ENCODE results near the gene PACSIN3.

GRCh38 chr11:47178316-47178715, 7.9 kb downstream of the PACSIN3 start:
- no peak for TF ChIP-seq JUN (IDR thresholded peaks at IDR 0.05; ENCODE audit: borderline replicate concordance, insufficient read depth, insufficient read length, low read depth)
- TF ChIP-seq, protein P1, sequence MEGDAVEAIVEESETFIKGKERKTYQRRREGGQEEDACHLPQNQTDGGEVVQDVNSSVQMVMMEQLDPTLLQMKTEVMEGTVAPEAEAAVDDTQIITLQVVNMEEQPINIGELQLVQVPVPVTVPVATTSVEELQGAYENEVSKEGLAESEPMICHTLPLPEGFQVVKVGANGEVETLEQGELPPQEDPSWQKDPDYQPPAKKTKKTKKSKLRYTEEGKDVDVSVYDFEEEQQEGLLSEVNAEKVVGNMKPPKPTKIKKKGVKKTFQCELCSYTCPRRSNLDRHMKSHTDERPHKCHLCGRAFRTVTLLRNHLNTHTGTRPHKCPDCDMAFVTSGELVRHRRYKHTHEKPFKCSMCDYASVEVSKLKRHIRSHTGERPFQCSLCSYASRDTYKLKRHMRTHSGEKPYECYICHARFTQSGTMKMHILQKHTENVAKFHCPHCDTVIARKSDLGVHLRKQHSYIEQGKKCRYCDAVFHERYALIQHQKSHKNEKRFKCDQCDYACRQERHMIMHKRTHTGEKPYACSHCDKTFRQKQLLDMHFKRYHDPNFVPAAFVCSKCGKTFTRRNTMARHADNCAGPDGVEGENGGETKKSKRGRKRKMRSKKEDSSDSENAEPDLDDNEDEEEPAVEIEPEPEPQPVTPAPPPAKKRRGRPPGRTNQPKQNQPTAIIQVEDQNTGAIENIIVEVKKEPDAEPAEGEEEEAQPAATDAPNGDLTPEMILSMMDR (IDR thresholded peaks at IDR 0.05; ENCODE audit: extremely low read depth in 1 of 2, insufficient read depth in 1 of 2, low read depth in 1 of 2, low read length in 2 of 2): no peak

Measured in endothelial cell of umbilical vein (primary cell).